ENCODE results near the gene CDK14.

The CDK14 gene

DNA sequence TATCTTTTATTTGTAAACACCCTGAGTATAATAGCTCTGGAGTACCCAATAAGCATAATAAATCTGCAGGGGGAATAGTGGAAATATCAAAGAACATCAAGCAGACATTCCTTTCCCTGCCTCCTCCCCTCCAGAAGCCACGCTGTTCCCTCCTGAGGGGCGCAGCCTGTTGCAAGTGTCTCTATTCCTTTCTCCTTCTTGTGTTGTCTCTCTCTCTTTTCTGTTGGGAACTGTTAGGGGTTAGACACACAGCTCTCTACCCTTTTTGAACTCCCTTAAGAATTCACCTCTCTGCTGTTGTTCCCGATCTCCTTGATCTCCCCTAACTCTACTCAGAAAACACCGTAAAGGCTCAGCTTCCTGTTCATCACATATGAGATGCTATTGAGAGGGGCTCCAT lies 490.1 kb downstream of the CDK14 start:
- Histone ChIP-seq H3K27me3 (ENCODE audit: insufficient read depth, low read length, poor library complexity) (no peaks in the 10 kb centered on the region), H4K20me1 (ENCODE audit: insufficient read depth, low read length) (no peaks in the 10 kb centered on the region), H3K27ac (ENCODE audit: low read length) (no peak overlapping the region), H3K36me3 (ENCODE audit: insufficient read depth, low read length) (no peaks in the 10 kb centered on the region), H3K9me3 (ENCODE audit: insufficient read depth, low read length, severe bottlenecking) (no peaks in the 10 kb centered on the region), H3K4me2 (ENCODE audit: insufficient read depth, low read length) (no peak overlapping the region), H2AFZ (ENCODE audit: low read depth, low read length) (no peak overlapping the region), H3K4me1 (ENCODE audit: insufficient read depth, low read length) (no peaks in the 10 kb centered on the region), H3K4me3 (ENCODE audit: low read depth in 1 of 2, low read length in 2 of 2) (no peak overlapping the region), H3K79me2 (ENCODE audit: insufficient read depth, low read length) (no peaks in the 10 kb centered on the region), H3K9ac (ENCODE audit: low read depth, low read length) (no peak overlapping the region)
- TF ChIP-seq EZH2 (IDR thresholded peaks at IDR 0.05; ENCODE audit: borderline replicate concordance, low read depth, low read length, severe bottlenecking), result no peak
- TF ChIP-seq, protein P1, sequence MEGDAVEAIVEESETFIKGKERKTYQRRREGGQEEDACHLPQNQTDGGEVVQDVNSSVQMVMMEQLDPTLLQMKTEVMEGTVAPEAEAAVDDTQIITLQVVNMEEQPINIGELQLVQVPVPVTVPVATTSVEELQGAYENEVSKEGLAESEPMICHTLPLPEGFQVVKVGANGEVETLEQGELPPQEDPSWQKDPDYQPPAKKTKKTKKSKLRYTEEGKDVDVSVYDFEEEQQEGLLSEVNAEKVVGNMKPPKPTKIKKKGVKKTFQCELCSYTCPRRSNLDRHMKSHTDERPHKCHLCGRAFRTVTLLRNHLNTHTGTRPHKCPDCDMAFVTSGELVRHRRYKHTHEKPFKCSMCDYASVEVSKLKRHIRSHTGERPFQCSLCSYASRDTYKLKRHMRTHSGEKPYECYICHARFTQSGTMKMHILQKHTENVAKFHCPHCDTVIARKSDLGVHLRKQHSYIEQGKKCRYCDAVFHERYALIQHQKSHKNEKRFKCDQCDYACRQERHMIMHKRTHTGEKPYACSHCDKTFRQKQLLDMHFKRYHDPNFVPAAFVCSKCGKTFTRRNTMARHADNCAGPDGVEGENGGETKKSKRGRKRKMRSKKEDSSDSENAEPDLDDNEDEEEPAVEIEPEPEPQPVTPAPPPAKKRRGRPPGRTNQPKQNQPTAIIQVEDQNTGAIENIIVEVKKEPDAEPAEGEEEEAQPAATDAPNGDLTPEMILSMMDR (IDR thresholded peaks at IDR 0.05; ENCODE audit: borderline replicate concordance, extremely low read depth, low read length, poor library complexity, severe bottlenecking), result no peak
- no peak for DNase-seq
- no peak for ATAC-seq (ENCODE audit: insufficient read depth, low read depth)

DNA sequence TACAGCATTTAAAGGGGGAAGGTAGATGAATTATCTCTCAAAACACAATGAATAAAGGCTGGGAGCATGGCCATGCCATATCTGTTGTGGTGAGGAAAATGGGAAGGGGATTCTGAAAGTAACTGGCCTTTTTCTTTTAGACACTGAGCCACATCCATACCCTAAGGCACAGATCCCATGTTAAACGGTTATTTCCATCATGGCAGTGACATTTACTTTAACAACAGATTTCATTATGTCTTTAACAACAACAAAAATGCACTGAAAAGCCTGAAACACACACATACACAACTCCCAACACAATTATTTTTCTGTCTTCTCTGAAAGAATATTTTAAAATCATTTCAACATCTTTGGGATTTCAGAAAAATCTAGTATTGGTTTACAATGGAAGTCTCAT lies 492.0 kb downstream of the CDK14 start:
- Histone ChIP-seq H3K27ac (ENCODE audit: low read length) (no peak overlapping the region), H3K79me2 (ENCODE audit: insufficient read depth, low read length) (no peaks in the 10 kb centered on the region), H3K4me1 (ENCODE audit: insufficient read depth, low read length) (no peaks in the 10 kb centered on the region), H3K9me3 (ENCODE audit: insufficient read depth, low read length, severe bottlenecking) (no peaks in the 10 kb centered on the region), H3K9ac (ENCODE audit: low read depth, low read length) (no peak overlapping the region), H3K4me2 (ENCODE audit: insufficient read depth, low read length) (no peak overlapping the region), H2AFZ (ENCODE audit: low read depth, low read length) (no peak overlapping the region), H3K4me3 (ENCODE audit: low read depth in 1 of 2, low read length in 2 of 2) (no peak overlapping the region), H3K27me3 (ENCODE audit: insufficient read depth, low read length, poor library complexity) (no peaks in the 10 kb centered on the region), H4K20me1 (ENCODE audit: insufficient read depth, low read length) (no peaks in the 10 kb centered on the region), H3K36me3 (ENCODE audit: insufficient read depth, low read length) (no peaks in the 10 kb centered on the region)
- ATAC-seq (ENCODE audit: insufficient read depth, low read depth) (no peak), DNase-seq (no peak)
- TF ChIP-seq, protein P1 (IDR thresholded peaks at IDR 0.05; ENCODE audit: borderline replicate concordance, extremely low read depth, low read length, poor library complexity, severe bottlenecking), result no peak
- TF ChIP-seq EZH2 (IDR thresholded peaks at IDR 0.05; ENCODE audit: borderline replicate concordance, low read depth, low read length, severe bottlenecking), result no peak

DNA sequence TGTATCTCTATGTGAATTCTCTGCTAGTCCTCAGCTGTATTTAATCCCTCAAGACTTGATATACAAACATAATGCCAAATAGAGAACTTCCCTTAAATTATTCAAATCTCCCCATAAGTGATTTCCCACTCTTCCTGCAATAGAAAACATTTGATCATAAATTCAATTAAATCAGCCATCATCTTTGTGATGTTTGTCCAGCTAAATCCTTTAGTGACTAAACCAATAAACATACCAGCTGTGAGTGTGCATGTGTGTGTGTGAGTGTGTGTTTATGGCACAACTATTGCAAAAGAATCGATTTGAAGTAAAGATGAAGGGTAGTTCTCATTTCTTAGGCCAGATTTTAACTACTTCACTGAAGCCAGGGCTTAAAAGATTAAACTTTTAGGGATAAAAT lies 492.6 kb downstream of the CDK14 start:
- DNase-seq, result no peak
- no peak overlapping the region for H3K4me2 ChIP-seq (ENCODE audit: insufficient read depth, low read length)
- H3K27me3 ChIP-seq (ENCODE audit: insufficient read depth, low read length, poor library complexity), result no peaks in the 10 kb centered on the region
- H3K9ac ChIP-seq (ENCODE audit: low read depth, low read length), result no peak overlapping the region
- H4K20me1 ChIP-seq (ENCODE audit: insufficient read depth, low read length), result no peaks in the 10 kb centered on the region
- no peak overlapping the region for H3K4me3 ChIP-seq (ENCODE audit: low read depth in 1 of 2, low read length in 2 of 2)
- H2AFZ ChIP-seq (ENCODE audit: low read depth, low read length), result no peak overlapping the region
- H3K9me3 ChIP-seq (ENCODE audit: insufficient read depth, low read length, severe bottlenecking), result no peaks in the 10 kb centered on the region
- H3K36me3 ChIP-seq (ENCODE audit: insufficient read depth, low read length), result no peaks in the 10 kb centered on the region
- no peak overlapping the region for H3K27ac ChIP-seq (ENCODE audit: low read length)
- no peaks in the 10 kb centered on the region for H3K4me1 ChIP-seq (ENCODE audit: insufficient read depth, low read length)
- no peak for TF ChIP-seq EZH2 (IDR thresholded peaks at IDR 0.05; ENCODE audit: borderline replicate concordance, low read depth, low read length, severe bottlenecking)
- TF ChIP-seq, protein P1 (IDR thresholded peaks at IDR 0.05; ENCODE audit: borderline replicate concordance, extremely low read depth, low read length, poor library complexity, severe bottlenecking), result no peak
- no peak for ATAC-seq (ENCODE audit: insufficient read depth, low read depth)
- no peaks in the 10 kb centered on the region for H3K79me2 ChIP-seq (ENCODE audit: insufficient read depth, low read length)

All from DND-41 (cell line).